Esophagus (tissue), 2 donors: ENCODE results near the gene WFDC10A. TPM values are rescaled to one million over a fixed set of nuclear protein-coding genes. Genes with fewer than 3 reads are reported as not detected.

Source experiments
- H3K27ac ChIP-seq, 2 donors: one replicate each; pipeline ENCODE4 v1.5.1; 2013; ENCODE audit warnings: low read depth in 2 of 2, mild to moderate bottlenecking in 2 of 2, inconsistent platforms in 1 of 2, low read length in 1 of 2, moderate library complexity in 1 of 2
- H3K27me3 ChIP-seq, 2 donors: one replicate each; pipeline ENCODE4 v1.6.1; 2013; ENCODE audit warnings: low read length in 2 of 2, control low read depth in 1 of 2, mild to moderate bottlenecking in 1 of 2; ENCODE audit not compliant: insufficient read depth in 2 of 2, control insufficient read depth in 1 of 2
- H3K36me3 ChIP-seq, 2 donors: one replicate each; pipeline ENCODE4 v1.6.1; 2013; ENCODE audit warnings: low read length in 1 of 2; ENCODE audit not compliant: control insufficient read depth in 2 of 2, insufficient read depth in 2 of 2
- H3K4me1 ChIP-seq, 2 donors: one replicate each; pipeline ENCODE4 v1.6.1; 2013; ENCODE audit warnings: low read length in 1 of 2; ENCODE audit not compliant: control insufficient read depth in 2 of 2, insufficient read depth in 2 of 2
- H3K4me3 ChIP-seq, 2 donors: one replicate each; pipeline ENCODE4 v1.5.1; 2013; ENCODE audit warnings: low read length in 2 of 2, mild to moderate bottlenecking in 2 of 2, low read depth in 1 of 2, moderate library complexity in 1 of 2
- H3K9me3 ChIP-seq, 2 donors: one replicate each; pipeline ENCODE4 v1.6.1; 2013; ENCODE audit warnings: mild to moderate bottlenecking in 2 of 2, low read depth in 1 of 2, low read length in 1 of 2, moderate library complexity in 1 of 2; ENCODE audit not compliant: control insufficient read depth in 2 of 2, insufficient read depth in 1 of 2
- WGBS, 2 donors: extraction: QIAGEN DNeasy Blood & Tissue Kit; methylation state at CpG; one replicate each; pipeline ENCODE4 v1.1.7; 2013; 5-methylcytosine and 5-hydroxymethylcytosine counted together
- polyA plus RNA-seq, 2 donors: library from polyadenylated mRNA; stranded (reverse); fragments of 200-250 nt; gene quantifications; one replicate each; pipeline ENCODE4 v1.2.3, GENCODE V29; 2013
- donor health status: healthy with polysubstance abuse.
- donor health status: Bipolar disorder and iron deficiency.

The WFDC10A gene
- polyA plus RNA-seq, 2 donors = not detected

GRCh38 chr20:45607810-45608209, 21.7 kb upstream of the WFDC10A start:
- 85 to 100% methylated on average over 1 of the region's 1 CpG for WGBS, 2 donors
- H3K4me1 ChIP-seq = no peaks in the 10 kb centered on the region

DNA sequence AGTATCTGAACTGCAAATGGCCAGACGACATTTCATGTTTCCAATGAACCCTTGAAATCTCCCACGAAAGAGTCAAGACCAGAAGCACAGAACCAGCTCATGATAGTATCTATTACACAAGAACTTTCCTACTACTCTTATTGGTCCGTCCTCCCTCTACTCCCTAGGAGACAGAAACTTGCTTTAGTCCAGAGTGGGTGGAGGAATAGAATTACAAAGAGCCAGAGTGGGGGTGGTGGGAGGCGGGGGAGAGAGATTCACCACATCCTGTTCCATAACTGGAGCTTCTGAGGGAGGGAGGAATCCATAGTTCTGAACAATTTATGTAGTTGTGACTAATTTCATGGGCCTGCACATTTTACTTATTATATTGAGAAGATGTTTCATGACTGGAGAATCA, 18.5 kb upstream of the WFDC10A start:
- peaks cover 0 to 3% of the 10 kb centered on the region in 2 donors for H3K27me3 ChIP-seq
- no peaks in the 10 kb centered on the region for H3K9me3 ChIP-seq
- 59 to 71% methylated on average over 4 of the region's 4 CpGs for WGBS, 2 donors
- no peaks in the 10 kb centered on the region for H3K36me3 ChIP-seq
- H3K4me1 ChIP-seq = no peaks in the 10 kb centered on the region
- no peak overlapping the region for H3K27ac ChIP-seq
- H3K4me3 ChIP-seq = no peak overlapping the region

More at GRCh38 chr20:45607810-45608209, 21.7 kb upstream of the WFDC10A start:
- H3K27me3 ChIP-seq = peaks cover 0 to 3% of the 10 kb centered on the region in 2 donors
- no peaks in the 10 kb centered on the region for H3K36me3 ChIP-seq
- H3K4me3 ChIP-seq = no peak overlapping the region
- H3K9me3 ChIP-seq = no peaks in the 10 kb centered on the region
- H3K27ac ChIP-seq = no peak overlapping the region

DNA sequence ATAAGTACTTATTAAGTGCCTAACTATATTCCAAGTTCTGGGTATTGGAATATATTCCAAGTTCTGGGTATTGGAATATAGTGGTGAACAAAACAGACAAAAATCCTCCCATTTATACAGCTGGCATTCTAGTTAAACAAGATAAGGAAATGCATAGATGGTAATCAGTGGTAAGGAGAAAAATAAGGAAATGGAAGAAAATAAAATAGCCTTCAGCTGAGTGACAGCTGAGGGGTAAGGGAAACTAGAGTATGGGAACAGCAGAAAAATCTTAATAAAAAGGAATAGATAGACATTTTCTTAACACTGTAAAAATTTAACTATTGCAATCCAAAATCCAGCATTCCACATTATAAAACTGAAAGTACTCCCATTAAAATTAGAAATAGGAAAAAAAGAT, 17.2 kb upstream of the WFDC10A start:
- Histone ChIP-seq H3K27me3 (peaks cover 0 to 3% of the 10 kb centered on the region in 2 donors), H3K4me1 (no peaks in the 10 kb centered on the region), H3K36me3 (no peaks in the 10 kb centered on the region), H3K4me3 (no peak overlapping the region), H3K9me3 (no peaks in the 10 kb centered on the region), H3K27ac (no peak overlapping the region)

DNA sequence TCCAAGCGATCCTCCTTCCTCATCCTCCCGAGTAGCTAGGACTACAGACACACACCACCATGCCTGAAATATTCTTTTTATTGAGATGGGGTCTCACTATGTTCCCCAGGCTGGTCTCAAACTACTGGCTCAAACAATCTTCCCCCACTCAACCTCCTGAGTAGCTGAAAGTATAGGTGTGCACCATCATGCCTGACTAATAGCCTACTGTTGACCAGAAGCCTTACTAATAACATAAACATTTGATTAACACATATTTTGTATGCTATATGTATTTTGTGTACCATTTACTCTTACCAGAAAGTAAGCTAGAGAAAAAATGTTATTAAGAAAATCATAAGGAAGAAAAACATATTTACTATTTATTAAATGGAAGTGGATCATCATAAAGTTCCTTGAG, 11.9 kb upstream of the WFDC10A start:
- Histone ChIP-seq H3K27ac (no peak overlapping the region), H3K36me3 (no peaks in the 10 kb centered on the region), H3K9me3 (no peaks in the 10 kb centered on the region), H3K4me1 (no peaks in the 10 kb centered on the region), H3K4me3 (no peak overlapping the region), H3K27me3 (no peaks in the 10 kb centered on the region)
- 92 to 94% methylated on average over 2 of the region's 2 CpGs for WGBS, 2 donors

- Histone ChIP-seq H3K9me3 (no peaks in the 10 kb centered on the region), H3K27me3 (no peaks in the 10 kb centered on the region), H3K4me3 (no peak overlapping the region), H3K36me3 (no peaks in the 10 kb centered on the region), H3K4me1 (no peaks in the 10 kb centered on the region), H3K27ac (no peak overlapping the region)
- 42 to 63% methylated on average over 2 of the region's 2 CpGs for WGBS, 2 donors
Observed at GRCh38 chr20:45621593-45621992, 7.9 kb upstream of the WFDC10A start.

DNA sequence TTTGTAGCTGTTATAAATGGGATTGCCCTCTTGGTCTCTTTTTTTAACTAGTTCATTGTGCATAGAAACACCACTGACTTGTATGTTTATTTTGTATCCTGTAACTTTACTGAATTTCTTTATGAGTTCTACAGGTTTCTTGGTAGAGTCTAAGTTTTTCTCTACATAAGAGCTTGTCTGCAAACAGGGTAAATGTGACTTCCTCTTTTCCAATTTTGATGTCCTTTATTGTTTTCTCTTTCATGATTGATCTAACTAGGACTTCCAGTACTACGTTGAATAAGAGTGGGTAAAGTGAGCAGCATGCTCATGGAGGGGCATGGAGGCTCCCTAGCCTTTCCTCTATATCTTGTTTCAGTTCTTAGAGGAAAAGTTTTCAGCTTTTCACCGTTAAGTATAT, 3.0 kb upstream of the WFDC10A start:
- Histone ChIP-seq H3K27me3 (peaks cover 2 to 3% of the 10 kb centered on the region in 2 donors), H3K4me1 (no peaks in the 10 kb centered on the region), H3K27ac (no peak overlapping the region), H3K36me3 (no peaks in the 10 kb centered on the region), H3K4me3 (no peak overlapping the region), H3K9me3 (peaks cover 0 to 2% of the 10 kb centered on the region in 2 donors)
- WGBS, 2 donors = 63 to 64% methylated on average over 2 of the region's 2 CpGs

GRCh38 chr20:45630371-45630770, 832 bp downstream of the WFDC10A start:
- Histone ChIP-seq H3K4me3 (no peak overlapping the region), H3K36me3 (no peaks in the 10 kb centered on the region), H3K9me3 (peaks cover 0 to 2% of the 10 kb centered on the region in 2 donors), H3K27ac (no peak overlapping the region), H3K4me1 (no peaks in the 10 kb centered on the region), H3K27me3 (peaks cover 2 to 3% of the 10 kb centered on the region in 2 donors)

GRCh38 chr20:45631184-45631583, 1.6 kb downstream of the WFDC10A start, which contains the start of gene WFDC9:
Gene WFDC9 (minus strand): TSS chr20:45631284. CDS start chr20:45610181, 21,103 bp downstream.
- peaks cover 0 to 2% of the 10 kb centered on the region in 2 donors for H3K9me3 ChIP-seq
- no peaks in the 10 kb centered on the region for H3K4me1 ChIP-seq
- peaks cover 2 to 3% of the 10 kb centered on the region in 2 donors for H3K27me3 ChIP-seq
- no peak within 1 kb of the TSS for H3K27ac ChIP-seq
- 72 to 74% methylated on average over 4 of the region's 4 CpGs for WGBS, 2 donors
- H3K4me3 ChIP-seq = no peak within 1 kb of the TSS
- no peaks in the 10 kb centered on the region for H3K36me3 ChIP-seq

DNA sequence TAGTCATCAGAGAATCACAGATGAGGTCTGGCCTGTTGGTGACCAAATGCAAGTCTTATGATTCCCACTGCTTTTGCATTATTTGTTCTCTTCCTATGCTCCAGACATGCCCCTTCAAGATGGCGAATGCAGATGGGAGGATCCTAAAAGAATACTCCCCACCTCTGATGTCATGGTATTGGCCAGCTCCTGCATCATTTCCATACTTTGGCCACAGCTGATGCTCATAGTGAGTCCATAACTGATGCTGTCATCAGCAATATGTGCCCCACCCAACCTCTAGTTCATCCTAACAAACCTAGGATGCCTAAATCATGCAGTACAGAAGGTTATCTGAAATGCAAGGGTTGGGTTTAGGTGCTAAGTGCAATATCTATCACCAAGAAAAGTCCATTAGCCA, 7.0 kb downstream of the WFDC10A start:
- Histone ChIP-seq H3K9me3 (no peaks in the 10 kb centered on the region), H3K27me3 (no peaks in the 10 kb centered on the region), H3K27ac (no peak overlapping the region), H3K4me1 (no peaks in the 10 kb centered on the region), H3K4me3 (no peak overlapping the region), H3K36me3 (no peaks in the 10 kb centered on the region)
- WGBS, 2 donors = 83 to 88% methylated on average over 1 of the region's 1 CpG

DNA sequence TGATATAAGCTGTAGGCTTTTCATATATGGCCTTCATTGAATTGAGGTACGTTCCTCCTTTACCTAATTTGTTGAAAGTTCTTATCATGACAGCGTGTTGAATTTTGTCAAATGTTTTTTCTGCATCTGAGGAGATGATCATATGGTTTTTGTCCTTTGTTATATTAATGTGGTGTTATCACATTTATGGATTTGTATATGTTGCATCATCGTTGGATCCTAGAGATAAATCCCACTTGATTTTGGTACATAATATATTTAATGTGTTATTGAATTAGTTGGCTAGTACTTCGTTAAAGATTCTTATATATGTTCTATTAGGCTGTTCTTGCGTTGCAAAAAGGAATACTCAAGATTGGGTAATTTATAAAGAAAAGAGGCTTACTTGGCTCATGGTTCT, 10.1 kb downstream of the WFDC10A start:
- H3K27me3 ChIP-seq = no peaks in the 10 kb centered on the region
- no peaks in the 10 kb centered on the region for H3K36me3 ChIP-seq

More for the DNA sequence above, 10.1 kb downstream of the WFDC10A start:
- Histone ChIP-seq H3K4me3 (no peak overlapping the region), H3K9me3 (no peaks in the 10 kb centered on the region), H3K27ac (no peak overlapping the region), H3K4me1 (no peaks in the 10 kb centered on the region)
- 88 to 89% methylated on average over 5 of the region's 5 CpGs for WGBS, 2 donors
